Natural killer cell (primary cell): Measurements from ENCODE around the gene CATSPERD. TPM values are rescaled to one million over a fixed set of nuclear protein-coding genes. Genes with fewer than 3 reads are reported as not detected.
A peak's percentile ranks its signal among the peaks of the same experiment; 100 is the strongest.

Experiments used
- ATAC-seq, 3 donors: fragments of 150-1000 bp in 2 of 3; fragments of 200-7000 bp in 1 of 3; cut with Tn5 transposase; 1 replicate in 1 of 3; 2 replicates in 2 of 3; pipeline ENCODE4 v1.10.0; 2021; ENCODE audit warnings: mild to moderate bottlenecking in 2 of 3, moderate library complexity in 2 of 3
- DNase-seq, 2 donors: peaks; one replicate each; pipeline versions ENCODE4 v3.0.0 to v3.0.0-alpha.2; 2013 to 2021; ENCODE audit warnings: mixed read lengths in 1 of 2
- H3K27ac ChIP-seq: one replicate; pipeline ENCODE4 v1.5.1; 2013; ENCODE audit warnings: mild to moderate bottlenecking, low read length
- H3K27me3 ChIP-seq: one replicate; pipeline ENCODE4 v1.6.1; 2013; ENCODE audit warnings: low read length; ENCODE audit not compliant: control insufficient read depth, insufficient read depth
- H3K36me3 ChIP-seq: one replicate; pipeline ENCODE4 v1.6.1; 2013; ENCODE audit warnings: low read length; ENCODE audit not compliant: control insufficient read depth, insufficient read depth
- H3K4me1 ChIP-seq: one replicate; pipeline ENCODE4 v1.6.1; 2013; ENCODE audit warnings: low read length; ENCODE audit not compliant: control insufficient read depth, insufficient read depth
- H3K4me3 ChIP-seq: one replicate; pipeline ENCODE4 v1.5.1; 2013; ENCODE audit warnings: low read length
- H3K9me3 ChIP-seq: one replicate; pipeline ENCODE4 v1.6.1; 2013; ENCODE audit warnings: low read length; ENCODE audit not compliant: control insufficient read depth, insufficient read depth
- H3K27ac Mint-ChIP-seq, 2 donors: one replicate each; pipeline ENCODE4 v1.8.0; 2022; ENCODE audit warnings: mild to moderate bottlenecking in 2 of 2, mixed read lengths in 2 of 2, moderate library complexity in 1 of 2
- H3K27me3 Mint-ChIP-seq, 2 donors: one replicate each; pipeline ENCODE4 v1.8.0; 2022; ENCODE audit warnings: low read depth in 2 of 2, mixed read lengths in 2 of 2
- H3K36me3 Mint-ChIP-seq: one replicate; pipeline ENCODE4 v1.8.0; 2022; ENCODE audit warnings: mixed read lengths
- H3K4me1 Mint-ChIP-seq, 2 donors: one replicate each; pipeline ENCODE4 v1.8.0; 2022; ENCODE audit warnings: mixed read lengths in 2 of 2
- H3K4me3 Mint-ChIP-seq: one replicate; pipeline ENCODE4 v1.8.0; 2022; ENCODE audit warnings: mild to moderate bottlenecking, moderate library complexity, mixed read lengths
- H3K9me3 Mint-ChIP-seq, 2 donors: one replicate each; pipeline ENCODE4 v1.8.0; 2022; ENCODE audit warnings: mixed read lengths in 2 of 2
- WGBS: methylation state at CpG from one replicate; pipeline ENCODE4 v1.1.7; 2013; ENCODE audit warnings: missing lambda C conversion rate; ENCODE audit not compliant: insufficient coverage; 5-methylcytosine and 5-hydroxymethylcytosine counted together
- intact Hi-C: fragments of 100-400 bp; cut with micrococcal nuclease; formaldehyde crosslinking; loops from one replicate; pipeline ENCODE4 v1.14.2; 2022
- total RNA-seq, 4 donors: library from RNA; stranded (reverse); fragments of 120-200 nt in 1 of 4; gene quantifications; one replicate each; pipeline versions ENCODE4 v1.2.3 to v1.2.4, GENCODE V29; 2013 to 2022
- TF ChIP-seq, protein P1 (sequence below): fragments of 200-600 bp; IDR thresholded peaks from one replicate; pipeline ENCODE4 v1.8.0; 2022; ENCODE audit warnings: antibody characterized with exemption

CATSPERD gene
- total RNA-seq, 3 donors from 2014 or later (not counting 1 experiment from before 2014, with no cell fraction given) = not detected

DNA sequence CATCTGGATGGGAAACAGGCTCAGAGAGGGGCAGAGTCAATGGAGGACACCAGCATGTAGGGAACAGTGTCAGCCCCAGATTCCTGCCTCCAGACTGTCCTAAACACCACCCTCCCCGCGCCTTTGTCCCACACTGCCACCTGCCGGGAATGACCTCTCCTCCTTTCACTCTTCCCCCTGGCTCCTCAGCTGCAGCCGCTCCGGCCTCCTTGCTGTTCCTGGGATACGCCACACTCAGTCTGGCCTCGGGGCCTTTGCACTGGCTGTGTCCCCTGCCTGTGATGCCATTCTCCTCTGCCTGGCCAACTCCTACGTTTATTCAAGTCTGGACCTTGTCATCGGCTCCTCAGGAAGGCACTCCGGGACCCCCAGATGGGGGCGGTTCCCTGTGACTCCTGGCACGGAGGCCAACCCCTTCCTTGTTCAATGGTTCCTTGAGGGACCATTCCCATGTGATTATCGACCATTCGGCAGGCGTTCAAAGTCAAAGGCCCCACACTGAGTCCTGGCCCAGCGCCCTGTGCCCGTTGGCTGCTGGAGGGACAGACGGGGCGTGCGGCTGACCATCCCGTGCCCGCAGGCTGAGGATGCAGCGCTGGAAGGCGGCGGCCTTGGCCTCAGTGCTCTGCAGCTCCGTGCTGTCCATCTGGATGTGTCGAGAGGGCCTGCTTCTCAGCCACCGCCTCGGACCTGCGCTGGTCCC, 103.3 kb downstream of the CATSPERD start:
- Histone ChIP-seq H3K36me3 (no peaks in the 10 kb centered on the region), H3K4me1 (peaks cover 18% of the 10 kb centered on the region), H3K4me3 (no peak overlapping the region), H3K27me3 (no peaks in the 10 kb centered on the region), H3K27ac (no peak overlapping the region), H3K9me3 (no peaks in the 10 kb centered on the region)
- TF ChIP-seq, protein P1, sequence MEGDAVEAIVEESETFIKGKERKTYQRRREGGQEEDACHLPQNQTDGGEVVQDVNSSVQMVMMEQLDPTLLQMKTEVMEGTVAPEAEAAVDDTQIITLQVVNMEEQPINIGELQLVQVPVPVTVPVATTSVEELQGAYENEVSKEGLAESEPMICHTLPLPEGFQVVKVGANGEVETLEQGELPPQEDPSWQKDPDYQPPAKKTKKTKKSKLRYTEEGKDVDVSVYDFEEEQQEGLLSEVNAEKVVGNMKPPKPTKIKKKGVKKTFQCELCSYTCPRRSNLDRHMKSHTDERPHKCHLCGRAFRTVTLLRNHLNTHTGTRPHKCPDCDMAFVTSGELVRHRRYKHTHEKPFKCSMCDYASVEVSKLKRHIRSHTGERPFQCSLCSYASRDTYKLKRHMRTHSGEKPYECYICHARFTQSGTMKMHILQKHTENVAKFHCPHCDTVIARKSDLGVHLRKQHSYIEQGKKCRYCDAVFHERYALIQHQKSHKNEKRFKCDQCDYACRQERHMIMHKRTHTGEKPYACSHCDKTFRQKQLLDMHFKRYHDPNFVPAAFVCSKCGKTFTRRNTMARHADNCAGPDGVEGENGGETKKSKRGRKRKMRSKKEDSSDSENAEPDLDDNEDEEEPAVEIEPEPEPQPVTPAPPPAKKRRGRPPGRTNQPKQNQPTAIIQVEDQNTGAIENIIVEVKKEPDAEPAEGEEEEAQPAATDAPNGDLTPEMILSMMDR = no peak
- H3K27me3 Mint-ChIP-seq = peaks cover 0 to 8% of the 10 kb centered on the region in 2 donors
- ATAC-seq (no peak), DNase-seq (no peak)
- intact Hi-C loops = no loop called here
- peaks cover 14 to 18% of the 10 kb centered on the region in 2 donors for H3K4me1 Mint-ChIP-seq
- 91% methylated on average over 30 of the region's 30 CpGs for WGBS
- H3K4me3 Mint-ChIP-seq = no peak overlapping the region
- no peaks in the 10 kb centered on the region for H3K36me3 Mint-ChIP-seq
- no peak overlapping the region for H3K27ac Mint-ChIP-seq
- H3K9me3 Mint-ChIP-seq = no peaks in the 10 kb centered on the region

DNA sequence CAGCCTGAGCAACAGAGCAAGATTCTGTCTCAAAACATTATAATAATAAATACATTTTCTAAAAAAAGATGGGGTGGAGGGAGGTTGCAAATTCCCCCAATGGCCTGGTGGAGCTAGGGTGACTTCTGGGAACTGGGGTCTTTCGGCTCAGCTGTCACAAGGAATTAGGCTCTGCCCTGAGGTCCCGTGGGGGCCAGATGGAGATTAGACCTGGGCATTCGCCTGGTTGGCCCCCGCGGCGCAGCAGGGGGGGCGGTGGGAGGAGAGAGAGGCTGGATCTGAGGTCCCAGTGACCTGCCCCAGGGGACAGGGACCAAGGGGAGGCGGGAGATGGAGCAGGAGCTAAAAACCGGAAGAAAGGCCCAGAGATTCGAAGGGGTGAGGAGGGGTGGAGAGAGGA, 104.3 kb downstream of the CATSPERD start:
- Histone ChIP-seq H3K4me3 (no peak overlapping the region), H3K9me3 (no peaks in the 10 kb centered on the region), H3K4me1 (peaks cover 26% of the 10 kb centered on the region), H3K36me3 (no peaks in the 10 kb centered on the region), H3K27ac (no peak overlapping the region), H3K27me3 (no peaks in the 10 kb centered on the region)
- Mint-ChIP-seq H3K4me1 (peaks cover 15 to 20% of the 10 kb centered on the region in 2 donors), H3K4me3 (no peak overlapping the region), H3K36me3 (no peaks in the 10 kb centered on the region), H3K27ac (no peak overlapping the region), H3K27me3 (peaks cover 0 to 8% of the 10 kb centered on the region in 2 donors), H3K9me3 (no peaks in the 10 kb centered on the region)
- intact Hi-C loops = no loop called here
- TF ChIP-seq, protein P1 = no peak
- DNase-seq (peak in 1 of 2 donors; percentile 5), ATAC-seq (no peak)
- WGBS = 96% methylated on average over 10 of the region's 10 CpGs

DNA sequence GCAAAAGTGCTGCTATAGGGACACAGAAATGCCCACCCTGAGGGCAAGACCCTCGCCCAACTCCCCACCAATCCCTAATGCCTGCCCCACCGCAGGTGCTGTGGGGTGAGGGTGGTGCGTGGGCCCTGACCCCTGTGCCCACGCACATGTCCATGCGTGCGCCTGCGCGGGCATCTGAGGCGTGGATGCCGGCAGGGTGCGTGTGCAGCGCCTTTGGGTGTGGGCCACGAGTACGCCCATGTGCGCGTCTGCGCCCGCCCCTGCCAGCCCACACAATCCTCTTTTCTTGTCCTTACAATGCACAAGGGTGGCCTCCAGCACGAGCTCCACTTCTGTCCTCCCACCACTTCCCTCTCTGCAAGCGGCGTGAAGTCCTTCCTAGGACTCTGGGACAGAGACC, 104.7 kb downstream of the CATSPERD start:
- 94% methylated on average over 20 of the region's 21 CpGs for whole genome bisulfite sequencing
- no peak for DNase-seq
- Mint-ChIP-seq H3K4me1 (peaks cover 15 to 20% of the 10 kb centered on the region in 2 donors), H3K27ac (no peak overlapping the region), H3K36me3 (no peaks in the 10 kb centered on the region), H3K27me3 (peaks cover 0 to 8% of the 10 kb centered on the region in 2 donors), H3K4me3 (no peak overlapping the region), H3K9me3 (no peaks in the 10 kb centered on the region)
- H3K4me3 ChIP-seq = no peak overlapping the region
- no peak overlapping the region for H3K27ac ChIP-seq
- TF ChIP-seq, protein P1 = no peak
- intact Hi-C loops = no loop called here
- peaks cover 26% of the 10 kb centered on the region for H3K4me1 ChIP-seq
- no peaks in the 10 kb centered on the region for H3K27me3 ChIP-seq
- H3K36me3 ChIP-seq = no peaks in the 10 kb centered on the region
- H3K9me3 ChIP-seq = no peaks in the 10 kb centered on the region
- no peak for ATAC-seq
